Uterus (tissue), 4 donors: Measurements from ENCODE around the gene ASTN2. TPM values are rescaled to one million over a fixed set of nuclear protein-coding genes. Genes with fewer than 3 reads are reported as not detected.

ENCODE experiments used
- DNase-seq, 2 donors: peaks; one replicate each; pipeline ENCODE4 v3.0.0-alpha.2; 2019 to 2020
- H3K27ac ChIP-seq, 2 donors: fragments of 200-600 bp; sonication (generic); 1 replicate in 1 of 2; 2 replicates in 1 of 2; pipeline ENCODE4 v1.5.1; 2016 to 2018
- H3K27me3 ChIP-seq, 2 donors: fragments of 200-600 bp; sonication (generic); one replicate each; pipeline ENCODE4 v1.5.1; 2018 to 2019; ENCODE audit warnings: control low read depth in 1 of 2
- H3K36me3 ChIP-seq, 2 donors: fragments of 200-600 bp; sonication (generic); one replicate each; pipeline ENCODE4 v1.5.1; 2019; ENCODE audit warnings: control low read depth in 1 of 2
- H3K4me1 ChIP-seq, 2 donors: fragments of 200-600 bp; sonication (generic); one replicate each; pipeline ENCODE4 v1.5.1; 2018 to 2019; ENCODE audit warnings: control low read depth in 1 of 2
- H3K4me3 ChIP-seq, 2 donors: fragments of 200-600 bp; sonication (generic); 1 replicate in 1 of 2; 2 replicates in 1 of 2; pipeline ENCODE4 v1.5.1; 2018 to 2019; ENCODE audit warnings: mild to moderate bottlenecking in 1 of 2
- H3K9me3 ChIP-seq, 2 donors: fragments of 200-600 bp; sonication (generic); one replicate each; pipeline ENCODE4 v1.5.1; 2019; ENCODE audit warnings: control low read depth in 1 of 2
- CTCF ChIP-seq, 4 experiments: fragments of 200-600 bp in 2 of 4; fragments of 450-650 bp in 2 of 4; sonication (generic) in 2 of 4; IDR thresholded peaks; one replicate each; pipeline ENCODE4 v1.5.1; 2016 to 2019; ENCODE audit warnings: antibody characterized with exemption in 4 of 4, mild to moderate bottlenecking in 2 of 4, moderate library complexity in 1 of 4
- POLR2A ChIP-seq, 2 donors: fragments of 450-650 bp; IDR thresholded peaks; one replicate each; pipeline ENCODE4 v1.6.1; 2016; ENCODE audit warnings: antibody characterized with exemption in 2 of 2, mild to moderate bottlenecking in 1 of 2, moderate library complexity in 1 of 2
- intact Hi-C: fragments of 100-400 bp; cut with DNase I; formaldehyde crosslinking; loops from one replicate; pipeline ENCODE4 v1.15.1; 2023; ENCODE audit warnings: low total_unique reads
- total RNA-seq, 4 donors: library from RNA; depleted of rRNA in 3 of 4; stranded (reverse); fragments of >200 nt in 3 of 4; gene quantifications; one replicate each; pipeline versions ENCODE4 v1.1.0 to v1.2.4, GENCODE V29; 2014 to 2023
- donor health status: DM: yes; HTN: yes; CAD: no.

ASTN2 gene
- total RNA-seq, 4 donors from 2014 or later: 1.8 to 8.6 (median 6.7) TPM

GRCh38 chr9:116546711-116547581, 867.9 kb downstream of the ASTN2 start:
- intact Hi-C loops: no loop called here
- Histone ChIP-seq H3K36me3 (no peaks in the 10 kb centered on the region), H3K9me3 (no peaks in the 10 kb centered on the region), H3K4me1 (peaks cover 4 to 5% of the 10 kb centered on the region in 2 donors), H3K4me3 (no peak overlapping the region), H3K27ac (no peak overlapping the region), H3K27me3 (no peaks in the 10 kb centered on the region)
- no peak for DNase-seq
- TF ChIP-seq CTCF (IDR thresholded peaks at IDR 0.05) (no peak), POLR2A (IDR thresholded peaks at IDR 0.05) (no peak)

- H3K4me1 ChIP-seq: no peaks in the 10 kb centered on the region
- no peaks in the 10 kb centered on the region for H3K9me3 ChIP-seq
- no peaks in the 10 kb centered on the region for H3K27me3 ChIP-seq
- intact Hi-C loops: no loop called here
- H3K27ac ChIP-seq: peak overlapping the region in 1 of 2 donors; percentile 3
- no peak for DNase-seq
- TF ChIP-seq CTCF (IDR thresholded peaks at IDR 0.05): no peak
- TF ChIP-seq POLR2A (IDR thresholded peaks at IDR 0.05): no peak
- H3K36me3 ChIP-seq: no peaks in the 10 kb centered on the region
- H3K4me3 ChIP-seq: no peak overlapping the region
These were observed 870.0 kb downstream of the ASTN2 start for GRCh38 chr9:116544896-116545295.

- H3K4me3 ChIP-seq: no peak overlapping the region
- TF ChIP-seq POLR2A (IDR thresholded peaks at IDR 0.05) (no peak), CTCF (IDR thresholded peaks at IDR 0.05) (no peak)
- H3K9me3 ChIP-seq: no peaks in the 10 kb centered on the region
- no peaks in the 10 kb centered on the region for H3K4me1 ChIP-seq
- no peaks in the 10 kb centered on the region for H3K36me3 ChIP-seq
- H3K27ac ChIP-seq: no peak overlapping the region
- no peaks in the 10 kb centered on the region for H3K27me3 ChIP-seq
- intact Hi-C loops: no loop called here
- no peak for DNase-seq
These were observed 871.0 kb downstream of the ASTN2 start for GRCh38 chr9:116543731-116544400.

GRCh38 chr9:116541402-116541801, 873.5 kb downstream of the ASTN2 start:
- Histone ChIP-seq H3K9me3 (no peaks in the 10 kb centered on the region), H3K36me3 (no peaks in the 10 kb centered on the region), H3K4me3 (no peak overlapping the region), H3K27me3 (no peaks in the 10 kb centered on the region), H3K27ac (no peak overlapping the region), H3K4me1 (no peaks in the 10 kb centered on the region)
- TF ChIP-seq POLR2A (IDR thresholded peaks at IDR 0.05): no peak
- TF ChIP-seq CTCF (IDR thresholded peaks at IDR 0.05): no peak
- intact Hi-C loops: no loop called here
- no peak for DNase-seq

- no peaks in the 10 kb centered on the region for H3K4me1 ChIP-seq
- no peaks in the 10 kb centered on the region for H3K9me3 ChIP-seq
- TF ChIP-seq POLR2A (IDR thresholded peaks at IDR 0.05) (no peak), CTCF (IDR thresholded peaks at IDR 0.05) (no peak)
- H3K27ac ChIP-seq: no peak overlapping the region
- no peak for DNase-seq
- H3K27me3 ChIP-seq: no peaks in the 10 kb centered on the region
- H3K36me3 ChIP-seq: no peaks in the 10 kb centered on the region
- H3K4me3 ChIP-seq: no peak overlapping the region
- intact Hi-C loops: no loop called here
These were observed 875.3 kb downstream of the ASTN2 start for GRCh38 chr9:116539549-116539948.
